GM10266 (cell line): ENCODE measurements around the gene CELF4.

Experiments
- DNase-seq: peaks from one replicate; pipeline ENCODE4 v3.0.0; 2012; ENCODE audit errors: extremely low spot score
- CTCF ChIP-seq: IDR thresholded peaks from 2 replicates; pipeline ENCODE4 v1.5.1; 2012; ENCODE audit warnings: mild to moderate bottlenecking, low read depth; ENCODE audit not compliant: control insufficient read depth, insufficient read depth; ENCODE audit errors: missing control alignments

The CELF4 gene

DNA sequence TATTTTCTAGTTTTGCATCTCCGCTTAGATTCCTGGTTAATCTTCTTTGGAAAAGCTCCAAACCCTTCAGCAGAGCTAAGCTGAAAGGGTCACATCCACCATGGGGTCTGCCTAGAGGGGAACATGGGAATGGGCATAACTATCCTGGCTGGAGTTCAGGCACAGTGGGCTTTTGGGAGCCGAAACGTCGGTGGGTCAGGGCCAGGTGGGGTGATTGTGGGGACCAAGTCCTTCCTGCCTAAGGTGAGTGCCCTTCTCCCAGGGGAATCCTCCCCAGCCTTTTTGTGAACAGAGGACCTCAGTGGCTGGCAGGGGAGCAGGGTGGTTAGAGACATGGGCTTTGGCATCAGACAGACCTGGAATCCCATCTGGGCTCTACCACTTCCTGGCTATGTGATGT is 60.3 kb downstream of the CELF4 start:
- no peak for DNase-seq
- TF ChIP-seq CTCF, result no peak

DNA sequence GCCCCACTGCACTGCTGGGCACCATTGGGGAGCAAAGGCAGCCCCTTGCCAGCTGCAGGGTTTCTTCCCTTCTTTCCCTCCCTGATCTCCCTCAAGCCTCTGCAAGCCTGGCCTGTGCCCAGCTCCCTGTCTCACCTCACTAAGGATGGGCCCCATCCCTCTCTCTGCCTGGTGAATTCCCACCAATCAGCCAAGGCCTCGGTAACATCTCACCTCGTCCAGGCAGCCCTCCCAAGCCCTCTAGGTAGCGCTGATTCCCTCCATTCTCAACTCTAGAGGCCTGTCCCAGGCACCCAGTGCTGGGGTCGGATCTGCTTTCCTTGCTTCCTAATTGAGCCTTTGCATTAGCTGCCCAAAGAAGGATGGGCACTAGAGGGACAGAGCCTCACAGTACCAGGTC is 63.0 kb downstream of the CELF4 start:
- DNase-seq, result no peak
- no peak for TF ChIP-seq CTCF

GRCh38 chr18:37502036-37502435 is 63.6 kb downstream of the CELF4 start:
- no peak for DNase-seq
- TF ChIP-seq CTCF, result no peak

GRCh38 chr18:37501136-37501535 is 64.5 kb downstream of the CELF4 start:
- no peak for TF ChIP-seq CTCF
- DNase-seq, result no peak

DNA sequence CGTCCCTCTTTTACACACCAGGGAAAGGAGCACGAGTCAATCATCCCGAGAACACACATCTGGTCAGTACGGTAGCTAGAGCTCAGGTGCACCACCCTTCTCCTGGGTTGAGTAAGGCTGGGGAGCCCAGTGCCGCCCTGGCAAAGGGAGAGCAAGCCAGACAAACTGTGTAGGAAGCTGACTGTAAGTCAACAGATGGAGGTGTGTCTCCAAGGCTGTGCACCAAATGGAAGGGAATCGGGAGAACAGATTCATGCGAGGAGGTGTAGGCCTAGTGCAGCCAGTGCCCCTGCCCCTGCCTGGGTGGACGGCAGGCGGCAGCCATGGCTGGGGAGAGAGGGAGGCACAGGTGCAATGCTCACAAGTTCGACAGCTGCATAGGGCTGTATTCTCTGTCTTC is 65.7 kb downstream of the CELF4 start:
- no peak for DNase-seq
- TF ChIP-seq CTCF, result no peak

DNA sequence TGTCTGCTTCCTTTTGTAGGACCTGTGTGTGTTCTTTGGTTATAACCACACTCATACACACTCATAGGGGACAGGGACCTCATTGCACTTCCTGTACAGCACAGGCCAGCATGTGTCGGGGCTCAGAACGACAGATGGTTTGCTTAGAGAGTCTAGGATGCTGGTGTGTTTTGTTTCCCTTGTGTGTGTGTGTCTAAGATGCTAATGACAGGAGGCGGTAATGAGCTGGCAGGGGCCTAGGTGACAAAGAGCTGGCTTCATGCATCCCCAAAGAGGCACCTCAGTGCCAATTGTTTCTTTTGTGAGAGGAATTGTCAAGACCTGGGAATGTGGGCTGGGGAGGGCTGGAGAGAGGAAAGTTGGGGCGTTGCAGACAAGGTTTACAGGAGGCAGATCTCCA is 66.6 kb downstream of the CELF4 start:
- no peak for TF ChIP-seq CTCF
- DNase-seq, result no peak

DNA sequence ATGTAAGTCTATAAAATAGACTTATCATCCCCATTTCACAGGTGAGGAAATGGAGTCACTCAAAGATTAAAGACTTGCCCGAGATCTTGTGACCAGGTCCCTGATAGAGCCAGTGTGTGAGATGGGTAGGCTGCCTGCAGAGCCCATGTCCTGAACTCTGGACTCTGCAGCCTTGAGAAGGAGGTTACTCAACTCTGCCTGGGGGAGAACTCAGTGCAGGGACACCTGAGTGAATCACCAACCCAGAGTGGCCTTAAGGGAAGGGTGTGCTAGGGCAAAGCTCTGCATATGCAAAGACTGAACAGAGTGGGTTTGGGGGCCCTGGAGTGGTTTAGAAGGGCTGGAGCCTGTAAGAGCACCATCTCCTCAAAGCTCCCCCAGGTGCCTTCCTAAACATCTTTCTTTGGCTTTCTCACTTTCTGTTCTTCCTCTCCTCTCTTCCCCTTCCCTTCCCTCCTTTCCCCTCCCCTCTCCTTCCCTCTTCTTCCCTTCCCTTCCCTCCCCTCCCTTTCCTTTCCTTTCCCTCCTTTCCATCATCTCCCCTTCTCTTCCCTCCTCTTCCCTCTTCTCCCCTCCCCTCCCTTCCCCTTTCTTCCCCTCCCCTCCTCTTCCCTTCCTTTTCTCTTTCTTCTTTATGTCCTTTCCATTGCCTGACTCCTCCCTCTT is 67.6 kb downstream of the CELF4 start:
- no peak for DNase-seq
- no peak for TF ChIP-seq CTCF
